Keratinocyte (primary cell): ENCODE data around the gene SYP.

Experiments used
- EZH2 ChIP-seq: IDR thresholded peaks from one replicate; pipeline ENCODE4 v1.6.1; 2012; ENCODE audit warnings: inconsistent platforms, mild to moderate bottlenecking, low read length, moderate library complexity
- TF ChIP-seq, protein P1 (sequence below), 3 experiments: IDR thresholded peaks in 1 of 3; conservative IDR thresholded peaks in 1 of 3; optimal IDR thresholded peaks in 1 of 3; 2 replicates in 2 of 3; 3 replicates in 1 of 3; pipeline versions ENCODE3 to v1.5.1; 2011; ENCODE audit warnings: low read length in 3 of 3, mild to moderate bottlenecking in 3 of 3, moderate library complexity in 2 of 3, control low read depth in 1 of 3, inconsistent platforms in 1 of 3; ENCODE audit not compliant: insufficient read depth in 2 of 3; ENCODE audit errors: extremely low read depth in 1 of 3

DNA sequence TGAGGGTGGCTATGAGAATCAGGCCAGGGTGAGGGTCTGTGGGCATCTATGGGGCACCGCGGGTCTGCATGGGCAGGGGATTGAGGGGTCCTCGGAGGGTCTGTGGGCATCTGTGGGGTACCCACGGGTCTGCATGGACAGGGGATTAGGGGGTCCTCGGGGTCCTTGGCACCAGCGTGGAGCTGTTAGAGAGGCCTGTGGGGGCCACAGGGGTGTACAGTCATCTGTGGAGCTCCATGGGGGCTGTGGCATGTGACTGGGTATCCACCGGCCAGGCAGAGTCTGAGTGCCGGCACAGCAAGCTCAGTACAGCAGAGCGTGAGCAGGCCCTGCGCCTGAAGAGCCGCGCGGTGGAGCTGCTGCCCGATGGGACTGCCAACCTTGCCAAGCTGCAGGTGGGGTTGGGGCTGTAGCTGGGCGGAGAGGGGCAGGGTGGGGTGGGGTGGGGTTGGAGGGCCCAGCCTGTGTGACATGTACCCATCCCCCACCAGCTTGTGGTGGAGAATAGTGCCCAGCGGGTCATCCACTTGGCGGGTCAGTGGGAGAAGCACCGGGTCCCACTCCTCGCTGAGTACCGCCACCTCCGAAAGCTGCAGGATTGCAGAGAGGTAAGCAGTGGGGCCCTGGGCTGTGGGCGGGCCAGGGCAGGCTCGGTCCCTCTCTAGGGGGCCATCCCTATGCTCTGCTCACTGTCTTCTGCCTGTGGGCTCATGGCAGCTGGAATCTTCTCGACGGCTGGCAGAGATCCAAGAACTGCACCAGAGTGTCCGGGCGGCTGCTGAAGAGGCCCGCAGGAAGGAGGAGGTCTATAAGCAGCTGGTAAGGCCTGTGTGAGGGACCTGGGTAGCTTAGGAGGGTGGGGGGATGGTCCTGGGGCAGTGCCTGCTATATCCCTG, 48.2 kb upstream of the SYP start:
- TF ChIP-seq, protein P1, sequence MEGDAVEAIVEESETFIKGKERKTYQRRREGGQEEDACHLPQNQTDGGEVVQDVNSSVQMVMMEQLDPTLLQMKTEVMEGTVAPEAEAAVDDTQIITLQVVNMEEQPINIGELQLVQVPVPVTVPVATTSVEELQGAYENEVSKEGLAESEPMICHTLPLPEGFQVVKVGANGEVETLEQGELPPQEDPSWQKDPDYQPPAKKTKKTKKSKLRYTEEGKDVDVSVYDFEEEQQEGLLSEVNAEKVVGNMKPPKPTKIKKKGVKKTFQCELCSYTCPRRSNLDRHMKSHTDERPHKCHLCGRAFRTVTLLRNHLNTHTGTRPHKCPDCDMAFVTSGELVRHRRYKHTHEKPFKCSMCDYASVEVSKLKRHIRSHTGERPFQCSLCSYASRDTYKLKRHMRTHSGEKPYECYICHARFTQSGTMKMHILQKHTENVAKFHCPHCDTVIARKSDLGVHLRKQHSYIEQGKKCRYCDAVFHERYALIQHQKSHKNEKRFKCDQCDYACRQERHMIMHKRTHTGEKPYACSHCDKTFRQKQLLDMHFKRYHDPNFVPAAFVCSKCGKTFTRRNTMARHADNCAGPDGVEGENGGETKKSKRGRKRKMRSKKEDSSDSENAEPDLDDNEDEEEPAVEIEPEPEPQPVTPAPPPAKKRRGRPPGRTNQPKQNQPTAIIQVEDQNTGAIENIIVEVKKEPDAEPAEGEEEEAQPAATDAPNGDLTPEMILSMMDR (optimal IDR thresholded peaks at IDR 0.05 in 1 of 3, IDR thresholded peaks at IDR 0.05 in 1 of 3, conservative IDR thresholded peaks at IDR 0.05 in 1 of 3; ENCODE audit: extremely low read depth in 1 of 3, insufficient read depth in 2 of 3, low read length in 3 of 3) = no peak
- no peak for TF ChIP-seq EZH2
